ENCODE results near the gene TMEM171.

DNA sequence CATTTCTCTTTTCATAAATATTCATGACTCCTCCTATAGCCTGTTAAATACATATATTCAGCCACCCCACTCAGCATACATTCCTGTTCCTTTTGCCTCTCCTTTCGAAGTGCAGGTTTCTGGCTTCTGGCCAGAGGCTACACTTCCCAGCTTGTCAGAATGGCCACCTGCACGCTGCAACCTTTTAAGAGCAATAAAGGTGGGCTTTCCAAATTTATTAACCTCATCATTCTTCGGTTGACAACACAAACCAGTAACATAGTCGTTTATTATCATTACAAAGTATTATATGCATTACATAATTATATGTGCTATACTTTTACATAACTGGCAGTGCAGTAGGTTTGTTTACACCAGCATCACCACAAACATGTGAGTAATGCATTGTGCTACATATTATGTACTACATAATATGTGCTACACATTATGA, 16.5 kb upstream of the TMEM171 start:
- TF ChIP-seq POLR2AphosphoS5 (IDR thresholded peaks at IDR 0.05) (no peak), CTCF (IDR thresholded peaks at IDR 0.05 in 8 of 11, conservative IDR thresholded peaks at IDR 0.05 in 3 of 11) (no peak)

Measured in spleen (tissue), 7 donors.